Retinal pigment epithelial cell (primary cell): ENCODE results near the gene DLG1.

Experiments used
- DNase-seq: peaks from one replicate; pipeline ENCODE4 v3.0.0-alpha.2; 2010; ENCODE audit warnings: low read depth
- H3K4me3 ChIP-seq: 2 replicates; pipeline ENCODE4 v1.5.1; 2011; ENCODE audit warnings: mild to moderate bottlenecking, low read length, control low read depth, moderate library complexity
- CTCF ChIP-seq: conservative IDR thresholded peaks from 2 replicates; pipeline ENCODE4 v1.5.1; 2011; ENCODE audit warnings: low read depth, low read length, control low read depth, inconsistent platforms

DLG1 gene

GRCh38 chr3:197292648-197293047, 5.8 kb downstream of the DLG1 start:
- H3K4me3 ChIP-seq = peak overlapping the region; percentile 84
- DNase-seq = no peak
- no peak for TF ChIP-seq CTCF

- H3K4me3 ChIP-seq = peak overlapping the region; percentile 84
- TF ChIP-seq CTCF = no peak
- no peak for DNase-seq
These were observed 6.2 kb downstream of the DLG1 start for GRCh38 chr3:197292083-197292646.

GRCh38 chr3:197289726-197290125, 8.7 kb downstream of the DLG1 start:
- DNase-seq = no peak
- H3K4me3 ChIP-seq = no peak overlapping the region
- no peak for TF ChIP-seq CTCF

GRCh38 chr3:197286678-197287077, 11.7 kb downstream of the DLG1 start:
- H3K4me3 ChIP-seq = no peak overlapping the region
- no peak for TF ChIP-seq CTCF
- DNase-seq = no peak

GRCh38 chr3:197285557-197285956, 12.9 kb downstream of the DLG1 start:
- TF ChIP-seq CTCF = no peak
- H3K4me3 ChIP-seq = no peak overlapping the region
- no peak for DNase-seq

- no peak for DNase-seq
- no peak overlapping the region for H3K4me3 ChIP-seq
- no peak for TF ChIP-seq CTCF
These were observed 15.4 kb downstream of the DLG1 start for GRCh38 chr3:197283045-197283444.

GRCh38 chr3:197281849-197282248, 16.6 kb downstream of the DLG1 start:
- DNase-seq = no peak

More at GRCh38 chr3:197281849-197282248, 16.6 kb downstream of the DLG1 start:
- no peak overlapping the region for H3K4me3 ChIP-seq
- TF ChIP-seq CTCF = no peak
